ENCODE measurements around the gene TNNC2. TPM values are rescaled to one million over a fixed set of nuclear protein-coding genes. Genes with fewer than 3 reads are reported as not detected.

Gene TNNC2
- total RNA-seq, 1 donor from 2014 or later, result not detected

- peaks cover 20% of the 10 kb centered on the region for H3K36me3 Mint-ChIP-seq (ENCODE audit: low read depth, unreplicated experiment)
- peaks cover 13% of the 10 kb centered on the region for H3K27me3 Mint-ChIP-seq (ENCODE audit: unreplicated experiment)
- no peaks in the 10 kb centered on the region for H3K9me3 Mint-ChIP-seq (ENCODE audit: unreplicated experiment)
- peak overlapping the region; percentile 31 for H3K27ac Mint-ChIP-seq (ENCODE audit: unreplicated experiment)
- TF ChIP-seq CTCF (IDR thresholded peaks at IDR 0.05; ENCODE audit: unreplicated experiment), result no peak
- peaks cover 19% of the 10 kb centered on the region for H3K4me1 Mint-ChIP-seq (ENCODE audit: unreplicated experiment)
- peak overlapping the region; percentile 92 for H3K4me3 Mint-ChIP-seq (ENCODE audit: unreplicated experiment)
- no peak for DNase-seq (ENCODE audit: low spot score)
Observed at GRCh38 chr20:45813006-45813340, 14.1 kb downstream of the TNNC2 start.

GRCh38 chr20:45812157-45813005, 14.7 kb downstream of the TNNC2 start, which contains the start of gene UBE2C:
TSS of gene UBE2C (plus strand) at chr20:45812644. CDS start at chr20:45812696, 52 bp downstream.
- peak; percentile 95 for DNase-seq (ENCODE audit: low spot score)
- peaks cover 19% of the 10 kb centered on the region for H3K4me1 Mint-ChIP-seq (ENCODE audit: unreplicated experiment)
- peak within 1 kb of the TSS; percentile 92 for H3K4me3 Mint-ChIP-seq (ENCODE audit: unreplicated experiment)
- no peak for TF ChIP-seq CTCF (IDR thresholded peaks at IDR 0.05; ENCODE audit: unreplicated experiment)
- peaks cover 22% of the 10 kb centered on the region for H3K36me3 Mint-ChIP-seq (ENCODE audit: low read depth, unreplicated experiment)
- no peaks in the 10 kb centered on the region for H3K9me3 Mint-ChIP-seq (ENCODE audit: unreplicated experiment)
- peak within 1 kb of the TSS; percentile 31 for H3K27ac Mint-ChIP-seq (ENCODE audit: unreplicated experiment)
- H3K27me3 Mint-ChIP-seq (ENCODE audit: unreplicated experiment), result peaks cover 13% of the 10 kb centered on the region

GRCh38 chr20:45810191-45810970, 16.7 kb downstream of the TNNC2 start:
- peaks cover 19% of the 10 kb centered on the region for H3K4me1 Mint-ChIP-seq (ENCODE audit: unreplicated experiment)
- no peak for TF ChIP-seq CTCF (IDR thresholded peaks at IDR 0.05; ENCODE audit: unreplicated experiment)
- peaks cover 13% of the 10 kb centered on the region for H3K27me3 Mint-ChIP-seq (ENCODE audit: unreplicated experiment)
- no peak for DNase-seq (ENCODE audit: low spot score)
- H3K9me3 Mint-ChIP-seq (ENCODE audit: unreplicated experiment), result no peaks in the 10 kb centered on the region
- peaks cover 27% of the 10 kb centered on the region for H3K36me3 Mint-ChIP-seq (ENCODE audit: low read depth, unreplicated experiment)
- no peak overlapping the region for H3K27ac Mint-ChIP-seq (ENCODE audit: unreplicated experiment)
- H3K4me3 Mint-ChIP-seq (ENCODE audit: unreplicated experiment), result no peak overlapping the region

- Mint-ChIP-seq H3K4me1 (ENCODE audit: unreplicated experiment) (no peaks in the 10 kb centered on the region), H3K36me3 (ENCODE audit: low read depth, unreplicated experiment) (peaks cover 45% of the 10 kb centered on the region), H3K27ac (ENCODE audit: unreplicated experiment) (no peak overlapping the region), H3K4me3 (ENCODE audit: unreplicated experiment) (no peak overlapping the region), H3K9me3 (ENCODE audit: unreplicated experiment) (no peaks in the 10 kb centered on the region), H3K27me3 (ENCODE audit: unreplicated experiment) (peaks cover 3% of the 10 kb centered on the region)
- DNase-seq (ENCODE audit: low spot score), result no peak
- TF ChIP-seq CTCF (IDR thresholded peaks at IDR 0.05; ENCODE audit: unreplicated experiment), result no peak
Observed at GRCh38 chr20:45801851-45802250, 25.3 kb downstream of the TNNC2 start.

Data from endothelial cell (in vitro differentiated cells).